AML-193 (cell line): ENCODE results near the gene CENPP.

ENCODE experiments used
- DNase-seq, 2 experiments: peaks; one replicate each; lab custom pipeline; 2025; lab: John Stamatoyannopoulos, UW

The CENPP gene

DNA sequence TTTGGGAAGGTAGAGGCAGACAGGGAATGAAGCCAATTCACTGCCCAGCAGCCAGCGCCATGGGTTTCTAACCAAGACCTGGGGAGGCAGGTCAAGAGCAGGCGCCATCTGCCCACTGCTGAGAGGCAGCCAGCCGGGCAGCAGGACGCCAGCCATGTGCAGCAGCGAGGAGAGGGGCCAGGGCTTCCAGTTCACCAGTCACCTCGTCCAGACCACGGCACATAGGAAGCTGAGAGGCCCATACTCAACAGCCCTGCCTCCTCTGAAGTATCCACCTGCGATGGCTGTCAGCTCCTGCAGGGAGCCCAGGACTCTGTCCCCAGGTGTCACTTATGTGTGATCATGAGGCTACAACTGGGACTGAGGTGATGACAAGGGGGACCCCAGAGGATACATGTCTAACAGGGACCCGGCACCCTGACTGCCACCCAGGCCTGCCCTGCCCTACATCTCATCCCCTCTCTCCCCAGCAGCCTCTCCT lies 314.1 kb downstream of the CENPP start:
- DNase-seq, result no peak

DNA sequence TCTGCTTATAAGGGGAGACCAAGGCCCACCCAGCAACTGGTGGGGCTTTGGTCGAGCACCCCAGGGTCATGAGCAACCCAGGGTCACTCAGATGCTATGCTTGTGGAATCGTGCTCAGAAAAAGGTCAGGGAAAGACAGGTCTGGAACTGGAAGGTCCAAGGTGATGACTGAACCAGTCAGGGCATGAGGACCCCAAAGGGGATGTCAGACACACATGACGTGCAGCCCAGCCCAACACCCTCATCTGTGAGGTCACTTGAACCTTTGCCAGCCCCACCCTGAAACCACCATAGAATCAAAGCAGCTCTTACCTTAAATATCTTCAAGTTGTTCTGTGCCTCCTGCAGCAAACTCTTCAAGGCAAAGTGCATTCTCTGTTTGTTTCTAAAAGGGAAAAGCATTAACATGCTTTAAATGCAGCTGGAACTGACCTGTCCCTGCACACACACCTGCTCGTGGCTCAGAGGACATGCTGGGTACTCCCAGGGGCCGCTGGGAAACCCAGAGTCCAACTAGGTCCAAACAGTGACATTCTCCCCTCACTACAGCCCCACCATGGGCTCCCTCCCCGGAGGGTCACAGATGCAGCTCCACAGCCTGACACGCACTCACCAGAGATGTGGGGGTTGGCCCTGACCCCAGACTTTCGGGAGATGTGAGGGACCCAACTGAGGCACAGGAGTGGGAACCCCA lies 314.8 kb downstream of the CENPP start:
- no peak for DNase-seq

DNA sequence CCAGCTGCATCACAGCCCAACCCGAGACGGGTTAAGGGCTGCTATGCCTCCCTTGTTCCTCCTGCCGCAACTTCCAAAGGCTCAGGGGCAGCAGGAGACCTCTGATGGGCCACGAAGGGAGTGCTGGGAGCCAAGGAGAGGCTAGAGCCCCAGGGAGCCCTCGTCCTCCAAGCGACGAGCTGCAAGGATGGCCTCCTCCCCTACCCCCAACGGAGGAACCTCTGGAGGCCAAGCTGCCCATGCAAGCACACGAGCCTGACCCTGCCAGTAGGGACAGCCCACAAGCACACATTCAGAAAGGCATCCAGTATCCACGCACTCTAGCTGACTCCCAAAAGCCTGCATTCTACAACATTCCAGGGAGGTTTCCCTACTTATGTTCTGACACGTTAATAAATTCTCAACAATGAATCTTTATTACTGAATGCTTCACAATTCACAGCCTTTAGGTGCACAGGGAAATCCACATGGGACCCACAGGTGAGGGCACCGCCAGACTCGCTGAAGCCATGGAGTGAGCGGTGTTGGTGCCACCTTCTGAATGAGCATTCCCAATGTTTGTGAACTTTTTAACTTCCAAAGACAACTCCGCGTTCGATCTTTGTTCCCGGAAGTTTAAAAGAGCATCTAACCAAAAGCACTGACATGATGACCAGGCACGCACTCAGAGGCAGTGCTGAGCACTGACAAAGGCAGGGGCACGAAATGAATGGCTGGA lies 315.5 kb downstream of the CENPP start:
- DNase-seq, result no peak

DNA sequence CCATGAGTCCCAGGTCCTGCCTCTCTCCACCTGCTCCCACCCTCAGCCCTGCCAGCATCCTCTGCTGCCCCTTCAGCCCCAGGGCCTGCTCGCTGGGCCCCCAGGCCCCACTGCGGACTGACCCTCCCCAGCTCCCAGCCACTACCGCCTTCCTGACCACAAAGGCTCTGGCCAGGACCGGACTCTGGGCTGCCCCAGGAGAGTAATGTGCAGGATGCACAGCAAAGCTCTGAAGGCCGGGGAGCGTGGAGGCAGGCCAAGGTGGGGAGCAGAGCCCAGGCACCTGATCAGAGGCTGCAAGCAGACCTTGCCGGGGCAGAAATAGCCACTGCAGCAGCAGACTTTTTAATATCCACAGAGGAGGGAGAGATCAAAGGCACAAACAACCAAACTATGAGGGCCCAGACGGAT lies 316.3 kb downstream of the CENPP start:
- DNase-seq, result no peak

DNA sequence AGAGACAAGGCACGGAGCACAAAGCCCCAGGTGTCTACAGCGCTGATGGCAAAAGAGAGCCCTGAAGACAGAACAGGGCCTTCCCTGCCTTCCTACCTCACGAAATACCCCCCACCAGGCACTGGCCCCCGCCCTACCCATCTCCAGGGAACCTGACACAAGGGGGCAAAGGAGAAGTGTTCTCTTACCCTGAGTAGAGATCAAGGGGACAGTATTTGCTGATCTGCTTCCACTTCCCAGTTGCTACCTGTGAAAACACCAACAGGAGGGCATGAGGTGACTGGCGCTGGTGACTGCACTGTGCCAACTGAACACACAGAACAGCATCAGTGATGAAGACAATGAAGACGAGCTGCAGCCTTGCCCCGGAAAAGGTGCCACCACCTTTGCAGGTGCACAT lies 316.8 kb downstream of the CENPP start:
- no peak for DNase-seq

DNA sequence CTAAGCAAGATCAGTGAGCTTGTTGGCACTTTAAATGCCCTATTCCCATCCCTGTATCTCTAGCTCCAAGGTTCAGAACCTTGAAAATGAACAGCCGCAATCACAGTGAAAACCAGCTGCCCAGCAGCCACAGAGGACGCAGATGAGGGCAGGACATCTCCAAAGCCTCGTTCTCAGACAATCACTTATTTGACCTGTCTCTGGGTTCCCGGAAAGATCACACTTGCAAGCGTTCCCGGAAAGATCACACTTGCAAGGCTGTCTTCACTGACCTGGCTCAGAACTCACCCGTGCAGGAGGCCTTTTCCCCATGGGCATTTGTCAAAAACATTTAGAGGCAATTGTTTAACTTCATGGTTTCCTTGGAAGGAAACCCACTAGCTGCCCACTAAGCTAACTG lies 318.5 kb downstream of the CENPP start:
- DNase-seq, result no peak

DNA sequence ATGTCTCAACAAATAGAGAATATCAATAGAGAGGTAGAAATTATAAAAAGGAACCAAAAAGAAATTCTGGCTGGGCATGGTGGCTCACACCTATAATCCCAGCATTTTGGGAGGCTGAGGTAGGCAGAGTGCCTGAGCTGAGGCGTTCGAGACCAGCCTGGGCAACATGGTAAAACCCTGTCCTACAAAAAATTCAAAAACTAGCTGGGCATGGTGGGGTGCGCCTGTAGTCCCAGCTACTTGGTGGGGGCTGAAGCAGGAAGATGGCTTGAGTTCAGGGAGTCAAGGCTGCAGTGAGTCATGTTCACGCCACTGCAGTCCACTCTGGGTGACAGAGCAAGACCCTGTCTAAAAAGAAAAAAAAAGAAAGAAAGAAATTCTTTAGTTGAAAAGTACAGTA lies 319.3 kb downstream of the CENPP start:
- no peak for DNase-seq

DNA sequence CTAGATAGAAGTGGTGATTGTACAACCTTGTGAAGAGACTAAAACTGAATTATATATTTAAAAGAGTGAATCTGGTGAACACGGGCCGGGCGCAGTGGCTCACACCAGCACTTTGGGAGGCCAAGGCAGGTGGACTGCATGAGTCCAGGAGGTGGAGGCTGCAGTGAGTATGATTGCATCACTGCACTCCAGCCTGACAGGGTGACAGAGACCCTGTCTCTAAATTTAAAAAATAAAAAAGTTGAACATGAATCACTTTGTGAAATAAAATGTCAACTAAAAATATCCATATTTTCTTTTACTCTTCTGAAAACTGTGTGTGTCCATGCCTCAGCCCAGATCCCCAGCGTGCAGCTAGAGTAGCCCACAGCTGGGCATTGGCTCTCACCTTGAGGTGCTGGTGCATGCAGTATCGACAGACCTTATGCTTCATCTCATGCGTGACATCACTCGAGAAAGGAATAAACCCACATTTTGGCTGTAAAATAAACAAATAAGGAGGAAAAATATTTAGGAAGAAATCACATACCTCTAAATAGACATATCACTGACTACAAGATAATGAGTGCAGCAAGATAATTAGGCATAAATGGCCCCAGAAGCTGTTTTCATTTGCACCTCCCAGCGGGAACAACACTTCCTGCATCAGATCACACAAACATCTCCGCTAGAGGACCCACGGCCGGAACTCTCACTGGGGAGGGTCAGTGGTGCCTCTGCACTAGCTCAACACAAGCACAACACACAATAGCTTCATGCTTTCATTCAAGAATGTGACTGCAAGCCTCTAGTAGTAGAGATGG lies 322.1 kb downstream of the CENPP start:
- DNase-seq, result no peak

DNA sequence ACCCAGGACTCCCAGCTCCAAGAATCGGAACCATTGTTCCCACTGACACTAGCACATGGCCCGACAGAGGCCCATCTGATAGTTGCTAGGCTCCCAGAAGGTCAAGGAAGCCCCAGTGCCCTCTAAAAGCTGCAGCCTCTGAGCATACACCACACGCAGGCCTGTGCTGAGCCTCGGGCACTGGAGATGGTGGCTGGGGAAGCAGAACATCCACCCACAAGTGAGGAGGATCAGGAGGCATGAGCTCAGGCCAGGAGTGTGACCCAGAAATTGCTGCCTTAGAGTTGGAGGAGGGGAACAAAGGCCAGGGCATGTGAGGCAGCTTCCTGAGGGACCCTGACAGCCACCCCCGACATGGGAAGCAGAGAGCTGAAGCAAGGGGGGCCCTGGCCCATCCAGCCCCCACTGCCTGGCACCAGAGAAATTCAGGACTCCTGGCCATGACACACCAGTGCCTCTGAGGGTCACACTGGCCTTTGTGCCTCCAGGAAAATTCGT lies 322.8 kb downstream of the CENPP start:
- no peak for DNase-seq

DNA sequence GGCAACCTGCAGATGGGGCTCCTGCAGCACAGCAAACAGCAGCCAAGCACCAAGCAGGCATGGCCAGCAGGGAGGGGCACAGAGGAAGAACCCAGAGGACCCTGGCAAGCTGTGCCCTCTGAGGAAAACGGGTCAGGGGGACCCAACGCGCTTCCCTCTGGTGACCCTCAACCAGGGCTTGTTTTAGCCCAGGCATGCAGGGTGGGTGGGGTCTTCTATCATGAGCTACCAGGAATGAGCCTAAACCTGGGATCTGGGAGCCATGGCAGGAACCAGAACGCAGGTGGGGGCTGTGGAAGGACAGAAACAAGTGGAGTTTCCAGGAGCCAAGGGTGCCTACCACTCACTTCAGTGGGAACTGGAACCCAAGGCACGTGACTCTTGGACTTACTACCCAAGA lies 323.3 kb downstream of the CENPP start:
- no peak for DNase-seq

DNA sequence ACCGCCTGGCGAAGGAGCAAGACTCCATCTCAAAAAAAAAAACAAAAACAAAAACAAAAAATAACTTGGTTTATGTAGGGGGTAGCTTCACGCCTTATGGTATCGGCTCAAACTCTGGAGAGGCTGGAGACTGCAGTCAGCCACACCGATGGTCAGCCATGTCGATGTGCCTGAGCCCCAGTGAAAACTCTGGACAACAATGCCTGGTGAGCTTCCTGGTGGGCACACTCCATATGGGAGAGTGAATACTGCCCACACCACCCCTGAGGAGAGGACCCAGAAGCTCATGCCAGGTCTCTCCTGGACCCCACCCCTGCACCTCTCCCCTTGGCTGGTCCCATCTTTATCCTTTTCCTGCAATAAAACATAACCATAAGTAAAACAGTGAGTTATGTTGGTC lies 324.5 kb downstream of the CENPP start:
- no peak for DNase-seq

DNA sequence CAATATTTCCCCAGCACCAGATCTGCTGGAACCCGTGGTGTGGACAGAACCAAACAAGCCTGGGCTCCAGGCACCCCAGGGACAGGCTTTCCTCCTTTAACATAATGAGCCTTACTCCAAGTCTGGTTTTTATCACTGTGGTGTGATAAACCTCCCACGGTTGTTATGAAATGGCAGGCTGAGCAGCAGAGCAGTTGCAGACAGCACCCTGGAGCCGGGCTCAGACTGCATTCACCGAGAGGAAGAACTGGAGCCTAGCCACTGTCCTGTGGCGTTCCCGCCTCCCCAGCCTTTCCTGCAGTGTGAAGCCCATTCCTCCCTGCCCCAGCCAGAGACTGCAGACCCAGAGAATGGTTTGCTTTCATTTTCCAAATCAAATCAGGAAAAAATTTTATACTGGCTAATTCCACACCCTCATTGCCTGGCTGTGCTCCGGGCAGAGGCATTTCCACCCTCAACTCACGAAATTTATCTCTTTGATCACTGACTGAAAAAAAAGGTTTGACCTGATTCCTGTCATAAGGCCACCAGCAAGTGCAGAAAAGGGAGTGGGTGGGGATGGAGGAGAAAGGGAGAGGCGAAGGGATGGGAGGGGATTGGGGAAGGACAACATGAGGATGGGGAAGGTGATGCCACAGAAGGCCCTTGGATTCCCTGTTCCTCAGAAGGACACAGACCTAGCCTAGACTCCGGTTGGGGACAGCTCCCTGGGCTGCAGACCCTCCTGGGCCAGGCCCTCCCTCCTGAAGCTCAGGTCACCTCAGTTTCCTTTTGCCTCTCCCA lies 325.3 kb downstream of the CENPP start:
- no peak for DNase-seq

DNA sequence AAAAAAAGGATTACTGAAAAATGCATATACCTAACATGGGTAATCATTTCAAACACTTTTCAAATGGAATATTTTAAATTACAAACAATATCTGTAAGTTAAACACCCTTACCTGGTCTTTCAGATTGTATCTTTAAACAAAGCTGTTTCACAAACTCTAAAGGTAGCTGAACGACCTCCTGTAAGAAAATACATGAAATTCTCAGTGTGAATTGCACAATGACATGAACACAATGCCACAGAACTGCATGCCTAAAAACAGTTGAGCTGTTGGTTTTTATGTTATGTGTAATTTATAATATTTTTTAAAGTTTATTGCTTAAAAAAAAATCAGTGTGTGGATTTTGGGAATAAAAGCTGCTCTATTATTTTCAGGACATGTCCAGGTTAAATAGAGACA lies 326.7 kb downstream of the CENPP start:
- DNase-seq, result no peak

DNA sequence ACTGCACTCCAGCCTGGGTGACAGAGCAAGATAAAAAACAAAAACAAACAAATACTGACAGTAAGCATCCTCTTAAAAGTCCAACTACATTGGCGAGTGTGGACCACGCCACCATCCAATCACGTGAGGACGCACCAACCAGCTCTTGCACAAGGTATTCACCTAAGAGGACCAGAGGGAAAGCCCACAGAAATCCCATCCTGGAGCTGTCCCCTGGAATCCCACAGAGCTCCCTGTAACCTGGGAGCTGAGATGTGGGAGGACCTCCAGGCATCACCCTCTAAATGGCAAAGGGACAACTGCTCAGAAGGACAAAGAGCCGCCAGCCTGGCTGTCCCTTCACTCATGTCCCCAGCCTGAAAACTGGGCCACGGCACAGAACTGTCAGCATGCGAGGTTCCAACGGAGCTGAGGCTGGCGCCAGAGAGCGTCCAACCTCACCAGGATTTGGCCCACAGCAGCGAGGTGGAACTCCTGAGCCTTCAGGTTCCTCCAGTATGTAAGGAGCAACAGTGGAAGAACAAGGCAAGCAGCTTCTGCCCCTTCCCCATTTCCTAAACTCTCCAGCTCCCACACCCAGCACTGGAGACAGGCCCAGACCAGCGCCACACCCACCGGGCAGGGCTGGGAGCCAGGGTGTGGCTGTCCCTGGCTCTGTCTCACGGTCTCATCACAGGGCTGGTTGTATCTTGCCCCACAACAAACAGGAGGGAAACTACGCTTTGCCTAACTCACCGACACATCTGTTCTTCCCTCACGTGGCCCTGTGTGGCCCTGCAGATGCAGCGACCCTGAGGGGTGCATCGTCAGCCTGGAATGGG lies 328.9 kb downstream of the CENPP start:
- DNase-seq, result no peak

DNA sequence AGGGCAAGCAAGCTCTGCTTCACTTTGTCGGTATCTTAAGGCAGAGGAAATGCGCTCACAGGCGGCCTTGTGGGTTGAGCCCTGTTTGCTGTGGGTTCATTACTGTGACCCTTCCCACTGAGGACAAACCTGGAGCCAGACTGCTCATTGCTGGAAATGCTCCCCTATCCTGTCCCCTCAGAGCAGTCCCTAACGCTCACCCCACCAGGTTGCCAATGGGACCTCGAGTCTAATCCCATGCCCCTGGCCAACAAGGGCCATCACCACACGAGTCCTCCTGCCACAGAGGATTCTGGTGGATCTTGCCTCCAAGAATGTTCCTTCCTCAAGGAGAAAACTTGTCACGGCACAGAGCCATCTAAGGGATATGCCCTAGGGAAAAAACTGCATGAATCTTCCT lies 329.6 kb downstream of the CENPP start:
- DNase-seq, result no peak

DNA sequence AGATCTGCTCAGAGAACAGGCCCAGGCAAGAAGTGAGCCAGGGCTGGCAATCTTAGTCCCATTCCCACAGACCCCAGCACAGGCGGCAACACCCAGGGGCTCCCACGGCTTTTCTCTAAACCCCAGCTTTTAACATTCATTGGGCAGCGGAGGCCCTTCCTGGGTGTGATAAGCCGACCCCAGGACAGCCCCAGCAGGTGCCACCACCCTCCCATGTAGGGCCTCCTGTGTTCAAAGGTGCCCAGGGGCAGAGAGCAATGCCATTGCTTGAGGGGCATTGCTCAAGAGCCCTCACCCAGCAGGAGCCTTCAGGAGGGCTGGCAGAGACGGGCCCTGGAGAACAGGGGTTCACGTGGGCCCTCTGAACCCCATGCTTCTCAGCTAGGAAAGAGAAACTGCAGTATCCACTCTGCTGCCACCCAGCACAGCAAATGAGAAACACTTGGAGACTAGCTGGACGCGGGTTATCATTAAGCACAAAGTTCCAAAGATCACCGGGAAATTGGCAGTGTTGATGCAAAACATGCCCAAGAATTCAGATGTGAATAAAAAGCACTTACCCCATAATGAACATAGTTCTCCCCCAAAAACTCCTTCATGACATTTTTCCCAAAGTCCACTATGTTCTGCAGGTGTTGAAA lies 330.3 kb downstream of the CENPP start:
- DNase-seq, result no peak

DNA sequence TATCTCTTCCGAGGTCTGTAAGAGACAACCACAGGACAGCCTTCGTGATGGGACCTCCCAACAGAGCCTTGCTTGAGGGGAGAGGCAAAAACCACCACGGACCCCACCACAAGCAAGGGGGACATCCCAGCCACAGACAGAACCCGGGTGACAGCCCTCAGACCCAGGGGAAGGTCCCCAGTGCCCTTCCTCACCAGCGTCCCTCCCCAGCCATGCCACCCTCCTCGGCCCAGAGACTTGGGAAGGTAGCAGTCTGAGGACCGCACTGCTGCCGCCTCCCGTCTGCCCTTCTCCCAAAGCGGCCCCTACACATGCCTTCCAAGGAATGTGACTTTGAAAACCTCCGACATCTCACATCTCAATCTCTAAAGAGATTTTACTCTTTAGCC lies 330.8 kb downstream of the CENPP start:
- no peak for DNase-seq

DNA sequence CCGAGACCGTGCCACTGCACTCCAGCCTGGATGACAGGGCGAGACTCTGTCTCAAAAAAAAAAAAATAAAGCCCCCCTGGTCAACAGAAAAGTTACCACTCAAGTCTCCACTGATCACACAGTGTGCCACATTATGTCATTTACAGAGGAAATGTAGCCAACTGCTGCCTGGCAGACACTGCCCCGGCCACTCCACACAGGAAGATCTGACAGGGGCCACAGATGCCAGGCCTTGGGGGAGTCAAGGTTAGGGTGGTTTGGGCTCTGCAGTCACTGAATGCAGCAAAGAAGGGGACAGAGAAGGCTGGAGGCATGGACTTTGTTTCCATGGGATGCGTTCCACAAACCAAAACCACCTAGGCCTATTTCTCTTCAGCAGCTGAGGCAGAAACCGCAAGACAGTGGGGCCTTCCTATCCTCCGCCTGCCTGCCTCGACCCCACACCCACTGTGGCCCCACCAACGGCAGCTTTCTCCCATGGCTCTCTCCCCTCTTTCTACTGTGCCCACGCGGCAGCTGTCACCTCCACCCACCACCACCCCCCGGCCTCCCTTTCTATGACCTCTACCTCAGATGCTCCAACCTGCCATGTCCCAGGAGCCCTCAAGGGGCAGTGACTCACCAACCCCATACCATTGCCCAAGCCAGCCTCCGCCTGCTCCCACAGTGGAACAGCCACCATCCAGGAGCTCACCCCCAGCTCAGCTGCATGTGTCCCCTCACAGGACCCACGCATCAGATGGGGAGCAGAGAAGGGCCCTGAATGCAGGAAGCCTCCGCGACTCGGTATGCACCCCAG lies 331.7 kb downstream of the CENPP start:
- DNase-seq, result no peak

DNA sequence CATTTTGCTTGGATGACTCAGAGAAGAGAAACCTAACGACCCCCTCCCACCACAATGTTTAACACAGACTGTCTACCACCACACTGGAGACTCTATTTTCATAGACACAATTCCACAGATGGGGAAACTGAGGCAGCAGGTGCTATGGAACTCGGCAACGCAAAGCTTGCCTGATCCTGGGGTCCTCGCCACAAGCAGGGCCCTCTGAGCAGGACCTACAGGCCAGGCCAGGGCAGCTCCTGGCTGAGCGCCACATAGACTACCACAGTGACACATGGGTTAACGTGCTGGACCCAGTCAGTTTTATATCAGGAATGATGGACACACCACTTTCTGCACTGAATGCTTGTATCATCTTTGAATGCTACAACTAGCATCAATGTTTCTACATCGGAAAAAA lies 332.4 kb downstream of the CENPP start:
- DNase-seq, result no peak

DNA sequence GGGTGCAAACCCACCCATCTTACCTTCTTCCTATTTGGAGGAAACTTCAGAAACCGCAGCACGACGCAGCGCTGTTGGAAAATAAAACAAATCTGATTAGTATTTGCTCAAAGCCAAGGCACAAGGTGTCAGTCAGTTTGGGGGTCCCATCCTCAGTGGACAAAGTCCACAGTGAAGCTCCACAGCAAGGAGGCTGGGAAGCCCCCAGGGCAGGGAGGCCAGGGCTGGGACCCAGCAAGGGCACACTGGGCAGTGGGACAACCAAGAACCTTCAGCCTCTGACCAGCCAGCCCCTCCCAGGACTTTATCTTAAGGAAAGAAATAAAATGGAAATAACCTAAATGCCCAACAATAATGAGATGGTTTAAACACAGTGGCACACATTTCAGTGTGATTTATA lies 332.9 kb downstream of the CENPP start:
- DNase-seq, result no peak
